CD4-positive, alpha-beta T cell treated with Interleukin-2 at 100 ng/mL for 4 hours (primary cell): ENCODE data around the gene CCDC51.

Experiments used
- DNase-seq: peaks from one replicate; pipeline ENCODE4 v3.0.0-alpha.2; 2020; ENCODE audit warnings: low spot score

CCDC51 gene

DNA sequence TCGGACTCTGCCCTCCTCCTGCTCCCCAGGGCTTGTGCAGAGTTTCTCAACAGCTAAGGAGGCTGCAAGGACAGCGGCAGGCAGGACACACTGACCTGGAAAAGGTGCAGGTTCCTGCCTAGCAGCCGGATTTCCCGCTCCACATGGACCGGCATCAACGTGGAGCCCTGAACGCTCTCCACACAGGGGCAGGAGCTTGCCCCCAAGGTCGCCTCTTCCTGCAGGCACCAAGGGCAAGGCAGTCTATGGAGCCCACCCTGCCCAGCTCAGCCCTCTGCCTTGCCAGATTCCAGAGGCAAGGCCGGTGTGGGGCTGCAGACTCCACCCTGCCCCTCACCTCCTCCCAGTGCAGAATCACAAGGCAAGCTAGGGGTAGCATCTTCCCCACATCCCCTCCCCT lies 20.8 kb downstream of the CCDC51 start:
- no peak for DNase-seq

DNA sequence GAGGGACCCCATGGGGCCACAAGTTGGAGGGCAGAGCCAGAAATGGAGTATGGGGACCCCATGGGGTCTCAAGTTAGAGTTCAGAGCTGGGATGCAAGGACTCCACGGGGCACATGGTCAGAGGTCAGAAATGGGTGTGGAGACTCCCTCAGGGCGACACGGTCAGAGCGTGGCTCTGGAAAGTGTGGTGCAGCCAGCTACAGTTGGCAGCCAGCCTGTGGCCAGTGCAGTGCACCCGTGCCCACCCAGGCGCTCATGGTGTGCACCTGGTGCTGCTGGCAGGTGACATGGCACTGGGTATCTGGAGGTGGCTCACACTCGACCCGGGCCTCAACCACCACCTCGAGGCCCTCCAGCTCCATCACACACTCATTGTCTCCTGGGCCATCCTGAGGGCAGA lies 21.3 kb downstream of the CCDC51 start:
- no peak for DNase-seq

DNA sequence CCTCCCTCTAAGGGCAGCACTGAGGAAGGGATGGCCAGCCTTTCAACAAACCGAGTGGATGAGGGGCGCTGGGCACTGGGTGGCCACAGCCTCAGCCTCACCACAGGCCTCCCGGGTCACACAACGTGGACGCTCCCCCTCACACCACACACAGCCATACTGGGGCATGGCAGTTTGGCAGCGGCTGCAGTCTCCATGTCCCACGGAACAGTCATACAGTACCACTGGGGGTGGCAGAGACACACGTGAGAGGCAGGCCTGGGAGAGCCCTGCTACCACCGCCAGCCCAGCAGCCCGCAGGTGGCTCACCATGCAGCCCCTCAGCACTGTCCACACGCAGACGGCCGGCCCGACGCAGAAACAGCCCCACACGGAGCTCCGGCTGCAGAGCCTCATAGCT lies 21.8 kb downstream of the CCDC51 start:
- DNase-seq, result no peak

DNA sequence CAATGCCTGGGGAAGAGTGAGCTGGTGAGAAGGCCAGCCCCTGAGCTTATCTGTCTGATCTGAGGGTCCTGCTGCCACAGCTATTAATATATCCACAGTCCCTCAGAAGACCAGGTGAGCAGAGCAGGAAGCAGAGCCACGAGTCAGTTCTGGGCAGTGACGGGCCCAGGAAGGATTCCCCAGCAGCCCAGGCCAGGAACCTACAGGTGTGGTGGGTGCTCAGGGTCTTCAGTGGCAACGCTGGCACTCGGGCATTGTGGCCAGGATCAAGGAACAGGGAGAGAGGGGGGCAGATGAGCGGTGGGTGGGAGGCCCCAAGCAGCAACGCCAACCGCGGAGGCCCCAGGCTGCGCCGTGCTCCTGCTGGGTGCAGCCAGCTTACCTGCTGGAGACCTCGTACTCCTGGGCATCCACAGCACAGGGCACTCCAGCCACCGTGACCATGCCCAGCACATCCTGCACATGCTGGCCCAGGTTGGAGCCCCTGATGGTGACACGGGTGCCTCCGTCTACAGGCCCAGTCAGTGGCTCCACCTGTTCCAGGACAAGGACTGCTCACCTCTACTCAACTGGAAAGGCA lies 22.3 kb downstream of the CCDC51 start:
- no peak for DNase-seq

DNA sequence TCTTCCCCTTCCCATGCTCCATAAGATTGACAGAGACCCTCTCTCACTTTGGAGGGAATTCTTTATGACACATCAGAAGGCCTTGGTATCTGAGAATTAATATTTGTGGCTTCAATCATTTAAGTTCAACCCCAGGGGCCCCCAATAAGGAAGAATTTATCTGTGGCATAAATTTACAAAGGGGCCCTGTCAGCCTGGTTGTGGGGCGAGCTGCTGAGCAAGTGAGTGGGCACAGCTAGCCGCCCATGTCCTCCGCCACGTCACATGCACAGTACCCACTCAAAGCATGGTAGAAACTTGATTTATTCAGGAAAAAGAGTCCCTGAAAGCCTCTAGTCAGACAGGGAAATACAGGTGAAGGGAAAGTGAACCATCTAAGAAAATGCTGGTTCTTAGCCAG lies 23.4 kb downstream of the CCDC51 start:
- no peak for DNase-seq

DNA sequence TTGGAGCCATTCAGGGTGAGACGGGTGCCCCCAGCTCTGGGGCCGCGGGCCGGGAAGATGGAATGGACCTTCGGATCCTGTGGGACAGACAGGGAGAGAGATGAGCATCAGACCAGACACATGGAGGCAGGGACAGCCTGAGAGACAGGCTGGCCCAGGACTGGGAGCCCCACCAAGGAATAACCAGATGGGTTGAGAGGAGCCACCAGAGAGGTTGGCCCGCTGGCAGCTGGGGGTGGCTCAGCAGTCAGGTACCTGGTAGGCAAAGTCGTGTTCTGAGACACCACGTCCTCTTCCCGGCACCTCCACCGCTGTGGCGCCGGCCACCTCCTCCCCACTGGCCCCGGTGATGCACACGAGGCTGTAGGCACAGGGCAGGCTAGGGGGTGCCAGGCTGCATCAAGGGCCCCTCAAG lies 23.8 kb downstream of the CCDC51 start:
- DNase-seq, result no peak

DNA sequence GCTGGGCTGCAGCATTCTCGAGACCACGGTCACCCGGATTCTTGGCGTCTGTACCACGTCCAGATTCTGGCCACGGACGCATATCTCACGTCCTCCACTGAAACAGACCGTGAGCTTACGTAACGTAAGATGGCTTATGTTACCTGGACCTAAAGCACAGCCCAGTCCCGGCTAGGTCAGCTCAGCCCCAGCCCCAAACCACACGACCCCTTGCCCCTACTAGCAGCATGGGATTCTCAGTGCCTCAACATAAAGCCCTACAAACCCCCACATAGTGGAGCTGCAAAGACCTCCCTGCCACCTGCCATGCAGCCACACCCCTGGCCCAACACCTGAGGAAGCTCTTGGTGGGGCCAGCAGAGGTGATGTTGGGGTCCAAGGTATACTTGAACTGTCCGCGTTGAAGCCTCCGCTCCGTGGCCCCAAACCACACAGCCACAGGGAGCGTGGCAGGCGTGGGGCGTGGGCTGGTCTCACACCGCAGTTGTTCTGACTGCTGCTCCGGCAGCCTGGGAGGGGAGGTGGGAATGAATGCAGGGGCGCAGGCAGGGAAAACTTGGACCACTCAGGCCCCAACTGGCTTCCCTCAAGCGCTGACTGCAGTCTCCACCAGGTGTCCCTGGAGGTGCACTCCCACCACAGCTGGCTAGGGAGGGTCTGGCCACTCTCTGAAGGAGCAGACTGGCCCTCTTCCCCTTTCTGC lies 24.5 kb downstream of the CCDC51 start:
- no peak for DNase-seq

DNA sequence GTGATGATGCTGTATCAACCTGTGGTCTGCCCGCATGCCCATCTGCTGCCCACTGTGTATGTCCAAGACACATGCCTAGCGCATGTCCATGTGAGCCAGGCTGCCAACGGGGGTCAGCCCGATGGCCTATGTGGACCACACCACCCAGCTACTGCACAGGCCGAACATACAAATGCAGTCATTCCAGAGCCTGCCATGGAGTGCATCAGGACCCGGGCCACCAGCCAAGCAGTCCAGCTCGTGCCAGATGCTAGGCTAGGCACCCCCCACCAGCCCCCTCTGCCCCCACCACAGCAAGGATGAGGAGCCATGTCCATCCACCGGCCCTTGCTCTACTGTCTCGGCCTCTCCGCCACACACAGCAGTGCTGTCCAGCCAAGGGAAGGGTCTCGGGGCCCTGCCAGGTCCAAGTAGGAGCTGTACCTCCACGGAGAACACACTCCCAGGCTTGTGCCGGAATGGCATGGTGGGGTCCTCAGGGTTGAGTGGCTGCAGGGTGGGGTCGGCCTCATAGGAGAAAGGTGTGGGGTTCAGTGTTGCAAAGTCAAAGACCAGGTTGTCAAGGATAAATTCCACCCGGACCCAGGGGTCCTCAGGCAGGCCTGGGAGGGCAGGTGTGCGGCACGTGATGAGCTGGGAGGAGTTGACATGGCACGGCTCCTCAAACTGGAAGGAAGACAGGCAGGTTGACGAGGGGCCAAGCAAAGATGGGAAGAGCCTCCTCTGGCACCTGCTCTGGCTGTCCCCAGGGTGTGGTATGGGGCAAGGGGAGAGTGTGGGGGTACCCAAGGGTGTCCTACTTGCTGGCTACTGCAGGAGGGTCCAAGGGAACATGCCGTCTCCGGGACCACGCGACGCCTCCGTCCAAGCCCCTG lies 25.3 kb downstream of the CCDC51 start:
- DNase-seq, result no peak

DNA sequence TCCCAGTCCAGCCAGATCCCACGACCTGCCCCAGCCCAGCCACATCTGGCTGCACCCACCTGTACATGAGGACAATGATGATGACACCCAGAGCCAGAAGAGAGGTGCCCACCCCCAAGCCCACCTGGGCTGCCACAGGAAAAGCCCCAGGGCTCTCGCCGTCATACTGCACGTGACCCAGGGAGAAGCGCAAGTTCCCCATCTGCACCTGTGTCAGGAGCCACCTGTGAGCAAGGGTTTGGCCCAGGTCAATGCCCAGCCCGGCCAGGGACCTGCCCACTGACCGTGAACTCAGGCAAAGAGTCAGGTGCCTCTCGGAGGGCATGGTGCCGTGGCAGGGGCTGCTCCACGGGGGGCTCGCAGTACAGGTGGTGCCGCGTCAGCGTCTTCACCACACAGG lies 26.3 kb downstream of the CCDC51 start:
- DNase-seq, result no peak

DNA sequence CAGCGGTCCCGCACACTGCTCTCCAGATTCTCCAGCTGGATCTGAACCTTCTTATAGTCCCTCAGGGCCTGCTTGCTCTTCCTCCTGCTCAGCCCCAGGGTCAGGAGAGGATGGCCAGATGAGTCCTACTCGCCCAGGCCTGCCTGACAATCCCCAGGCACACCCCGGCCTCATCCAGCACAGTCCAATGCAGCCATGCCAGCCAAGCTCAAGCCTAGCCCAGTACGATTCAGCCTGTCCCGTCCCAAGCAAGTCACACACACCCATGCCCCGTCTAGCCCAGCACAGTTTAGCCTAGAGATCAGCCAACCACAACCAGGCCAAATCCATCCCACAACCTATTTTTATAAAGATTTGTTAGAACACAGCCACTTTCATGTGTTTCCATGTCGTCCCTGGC lies 26.8 kb downstream of the CCDC51 start:
- DNase-seq, result no peak

DNA sequence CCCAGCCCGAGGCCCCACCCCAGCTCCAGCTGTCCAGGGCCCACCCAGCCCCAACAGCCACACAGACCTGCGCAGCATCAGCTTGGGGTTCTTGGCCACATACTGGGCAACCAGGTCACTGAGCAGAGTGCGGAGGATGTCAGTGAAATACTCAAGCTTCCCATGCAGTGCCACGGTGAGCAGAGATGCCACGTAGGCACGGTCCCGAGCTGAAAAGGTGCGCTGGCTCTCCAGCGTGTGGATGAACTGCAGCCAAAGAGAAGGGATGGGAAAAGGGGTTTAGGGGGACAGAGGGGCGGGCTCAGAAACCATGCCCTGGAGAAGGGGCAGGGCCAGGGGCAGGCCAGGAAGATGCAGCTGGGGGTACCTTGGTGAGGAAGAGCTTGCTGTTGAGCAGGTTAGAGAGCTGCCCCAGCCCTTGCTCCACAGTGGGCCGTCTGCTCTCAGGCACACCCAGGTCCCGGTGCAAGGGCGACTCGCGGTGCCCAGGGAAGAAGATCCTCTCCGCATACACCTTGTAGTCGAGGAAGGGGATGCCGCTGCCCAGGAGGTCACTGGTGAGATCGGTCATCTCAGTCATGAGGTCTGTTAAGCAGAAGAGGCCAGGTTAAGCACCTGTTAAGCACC lies 27.4 kb downstream of the CCDC51 start:
- DNase-seq, result no peak

DNA sequence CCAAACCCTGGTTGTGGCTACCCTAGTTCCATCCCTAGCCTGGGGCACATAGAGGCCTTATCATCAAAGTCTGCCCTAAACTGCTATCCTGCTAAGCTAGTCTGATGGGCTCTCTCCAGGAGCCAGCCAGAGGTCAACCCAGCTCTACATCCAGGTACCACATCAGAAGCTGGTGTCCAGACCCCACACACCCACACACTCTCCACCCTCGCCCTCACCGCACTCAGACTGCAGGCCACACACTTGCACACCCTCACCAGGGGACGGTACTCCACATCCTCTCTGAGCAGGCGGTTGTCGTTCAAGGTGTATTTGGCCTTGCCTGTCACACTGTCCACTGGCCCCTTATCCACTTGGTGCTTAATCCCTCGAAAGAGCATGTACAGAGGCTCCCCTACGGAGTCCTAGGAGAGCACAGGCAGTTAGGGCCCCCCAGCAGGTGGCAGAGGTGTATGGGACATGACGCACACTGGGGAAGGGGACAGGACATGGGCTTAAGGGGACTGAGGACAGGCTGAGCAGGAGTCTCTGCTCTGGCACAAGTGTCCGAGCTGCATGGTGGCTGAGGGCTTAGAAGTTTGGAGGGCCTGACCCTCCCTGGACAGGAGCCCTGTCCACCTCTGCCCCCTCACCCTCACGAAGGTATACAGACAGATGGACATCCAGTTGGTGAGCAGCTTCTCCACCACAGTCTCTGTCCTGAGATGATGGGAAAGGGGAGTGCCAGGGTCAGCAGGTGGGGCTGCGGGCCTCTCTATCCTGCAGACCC lies 28.1 kb downstream of the CCDC51 start:
- DNase-seq, result no peak

DNA sequence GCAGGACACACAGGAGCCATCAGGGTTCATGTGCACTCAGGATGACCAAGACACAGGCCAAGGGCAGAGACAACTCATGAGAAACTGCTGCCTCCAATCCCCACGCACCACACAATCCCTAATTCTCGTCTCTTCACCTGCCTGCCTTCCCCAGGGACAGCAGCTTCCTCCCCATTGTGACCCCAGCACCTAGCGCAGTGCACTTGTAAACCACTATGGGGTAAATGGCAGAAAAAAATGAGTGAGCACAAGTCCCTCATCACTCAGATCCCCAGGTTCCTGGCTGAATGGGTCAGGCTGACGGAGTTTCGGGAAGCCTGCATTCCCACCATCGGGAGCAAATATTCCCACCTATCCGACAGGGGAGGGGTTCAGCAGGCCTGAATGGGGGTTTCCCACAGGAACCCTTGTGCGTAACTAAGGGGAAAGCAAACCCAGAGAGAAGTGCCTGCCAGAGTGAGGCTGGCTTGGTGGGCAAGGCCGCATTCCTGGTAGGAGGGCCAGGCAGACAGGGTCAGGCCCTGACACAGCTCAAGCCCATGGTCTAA lies 28.8 kb downstream of the CCDC51 start:
- no peak for DNase-seq

DNA sequence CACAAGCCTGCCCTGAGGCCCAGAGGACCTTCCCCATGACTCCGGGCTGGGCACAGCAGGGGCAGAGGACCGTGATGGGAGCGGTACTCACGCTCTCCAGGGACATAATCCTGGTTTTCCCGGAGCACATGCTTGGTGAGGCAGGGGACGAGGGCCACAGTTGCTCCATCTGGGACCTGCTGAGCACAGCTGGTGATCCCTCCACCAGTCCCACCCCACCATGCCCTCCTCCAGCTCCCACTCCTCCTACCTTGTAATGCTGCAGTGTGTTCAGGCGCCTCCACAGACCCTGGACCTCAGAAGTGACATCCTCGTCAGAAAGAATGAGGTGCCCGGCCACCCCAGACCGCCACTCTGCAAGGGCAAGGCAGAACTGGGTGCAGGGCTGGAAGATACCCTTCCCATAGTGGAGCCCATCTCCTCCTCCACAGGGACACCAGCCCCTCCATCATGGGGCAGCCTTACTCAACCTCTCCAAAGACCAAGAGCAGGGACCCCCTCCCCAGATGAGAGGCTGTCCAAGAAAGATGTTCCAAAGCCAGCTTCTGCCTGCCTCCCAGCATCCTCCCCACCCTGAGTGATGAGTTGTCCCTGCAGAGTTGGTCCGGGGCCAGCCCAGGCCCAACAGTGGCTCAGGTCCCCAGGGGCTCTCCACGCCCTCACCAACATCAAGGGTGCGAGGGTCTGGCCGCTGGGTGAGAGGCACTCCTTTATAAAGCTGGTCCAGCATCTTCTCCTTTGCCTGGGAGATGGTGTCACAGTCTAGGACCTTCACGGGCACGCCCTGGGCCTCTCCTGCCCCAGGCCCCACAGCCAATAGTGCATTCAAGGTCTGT lies 29.5 kb downstream of the CCDC51 start:
- no peak for DNase-seq

DNA sequence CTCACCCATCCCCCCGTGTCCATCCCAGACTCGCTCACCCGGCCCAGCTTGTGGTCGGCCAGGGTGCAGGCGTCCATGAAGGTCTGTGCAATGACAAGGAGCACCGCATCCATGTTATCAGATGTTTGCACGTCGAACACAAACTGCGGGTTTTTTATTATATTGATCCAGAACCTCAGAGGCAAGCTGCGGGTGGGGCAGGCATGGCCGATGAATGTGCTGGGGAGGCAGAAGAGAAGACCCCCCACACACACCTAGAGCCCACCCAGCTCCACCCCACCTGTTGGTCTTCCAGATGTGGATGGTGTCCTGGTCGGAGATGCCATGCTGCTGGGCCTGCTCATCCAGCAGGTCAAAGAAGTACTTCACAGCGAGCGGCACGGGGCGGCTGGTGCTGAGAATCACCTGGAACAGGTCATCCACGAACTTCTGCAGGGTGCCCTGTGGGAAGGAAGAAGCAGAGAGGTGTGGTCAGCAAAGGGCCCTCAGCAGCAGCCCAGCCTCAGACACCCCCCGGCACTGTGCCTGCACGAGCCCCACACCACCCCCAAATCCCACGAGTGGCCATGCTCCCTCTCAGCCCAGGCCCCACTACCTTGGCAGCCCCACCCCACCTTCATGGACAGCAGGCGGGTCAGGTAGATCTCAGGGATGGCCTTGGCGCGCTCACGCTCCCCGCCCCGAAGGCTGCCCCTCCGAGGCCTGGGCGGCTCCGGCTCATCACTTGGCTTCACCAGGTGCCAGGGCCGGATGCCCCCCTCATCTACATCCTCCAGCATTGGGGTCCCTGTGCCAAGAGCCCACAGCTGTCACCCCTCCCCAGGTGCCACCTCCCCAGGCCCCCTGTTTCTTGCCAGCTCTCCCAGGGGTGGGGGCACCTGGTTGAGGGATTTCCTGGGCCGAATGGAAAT lies 30.4 kb downstream of the CCDC51 start:
- DNase-seq, result no peak

DNA sequence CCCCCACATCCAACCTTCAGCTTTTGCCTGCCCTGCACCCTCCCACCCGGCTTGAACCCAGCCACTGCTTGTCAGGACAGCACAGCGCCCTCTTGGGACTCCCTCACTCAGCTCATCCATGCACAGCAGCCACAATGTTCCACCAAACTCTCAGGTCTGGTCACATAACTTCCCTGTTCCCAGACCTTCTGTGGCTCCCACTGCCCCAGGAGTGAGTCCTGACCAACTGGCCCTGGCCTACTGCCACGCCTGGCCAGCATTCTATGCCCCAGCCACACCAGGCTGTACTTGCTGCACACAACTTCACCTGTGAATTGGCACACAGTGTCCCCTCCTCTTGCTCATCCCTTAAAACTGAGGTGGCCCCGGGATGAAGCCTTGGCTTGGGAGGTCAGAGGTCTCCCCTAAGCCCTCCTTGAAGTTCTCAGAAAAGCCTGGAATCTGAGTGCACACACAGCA lies 31.1 kb downstream of the CCDC51 start:
- no peak for DNase-seq

DNA sequence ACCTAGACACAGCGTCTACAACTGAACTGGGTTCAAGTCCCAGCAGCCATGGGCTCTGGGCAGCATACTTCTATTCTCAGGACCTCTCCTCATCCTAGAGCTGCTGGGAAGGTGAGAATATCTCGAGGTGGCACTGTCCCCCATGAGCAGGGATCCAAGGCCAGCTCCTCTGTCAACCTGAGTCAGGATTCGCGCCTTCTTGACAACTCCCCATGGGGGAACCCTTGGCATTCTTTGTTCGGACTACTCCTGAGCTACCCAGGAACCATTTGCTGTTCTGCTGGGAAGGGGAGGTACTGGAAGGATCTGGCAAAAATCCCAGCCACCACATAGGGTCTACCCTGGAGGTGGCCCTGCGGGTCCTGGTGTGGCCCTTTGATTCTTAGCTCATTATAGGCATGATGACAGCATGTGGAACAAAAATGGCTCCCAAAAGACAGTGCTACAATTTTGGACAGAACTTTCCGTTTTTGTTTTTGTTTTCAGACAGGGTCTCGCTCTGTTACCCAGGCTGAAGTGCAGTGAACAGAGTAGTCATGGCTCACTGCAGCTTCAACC lies 32.3 kb downstream of the CCDC51 start:
- no peak for DNase-seq

DNA sequence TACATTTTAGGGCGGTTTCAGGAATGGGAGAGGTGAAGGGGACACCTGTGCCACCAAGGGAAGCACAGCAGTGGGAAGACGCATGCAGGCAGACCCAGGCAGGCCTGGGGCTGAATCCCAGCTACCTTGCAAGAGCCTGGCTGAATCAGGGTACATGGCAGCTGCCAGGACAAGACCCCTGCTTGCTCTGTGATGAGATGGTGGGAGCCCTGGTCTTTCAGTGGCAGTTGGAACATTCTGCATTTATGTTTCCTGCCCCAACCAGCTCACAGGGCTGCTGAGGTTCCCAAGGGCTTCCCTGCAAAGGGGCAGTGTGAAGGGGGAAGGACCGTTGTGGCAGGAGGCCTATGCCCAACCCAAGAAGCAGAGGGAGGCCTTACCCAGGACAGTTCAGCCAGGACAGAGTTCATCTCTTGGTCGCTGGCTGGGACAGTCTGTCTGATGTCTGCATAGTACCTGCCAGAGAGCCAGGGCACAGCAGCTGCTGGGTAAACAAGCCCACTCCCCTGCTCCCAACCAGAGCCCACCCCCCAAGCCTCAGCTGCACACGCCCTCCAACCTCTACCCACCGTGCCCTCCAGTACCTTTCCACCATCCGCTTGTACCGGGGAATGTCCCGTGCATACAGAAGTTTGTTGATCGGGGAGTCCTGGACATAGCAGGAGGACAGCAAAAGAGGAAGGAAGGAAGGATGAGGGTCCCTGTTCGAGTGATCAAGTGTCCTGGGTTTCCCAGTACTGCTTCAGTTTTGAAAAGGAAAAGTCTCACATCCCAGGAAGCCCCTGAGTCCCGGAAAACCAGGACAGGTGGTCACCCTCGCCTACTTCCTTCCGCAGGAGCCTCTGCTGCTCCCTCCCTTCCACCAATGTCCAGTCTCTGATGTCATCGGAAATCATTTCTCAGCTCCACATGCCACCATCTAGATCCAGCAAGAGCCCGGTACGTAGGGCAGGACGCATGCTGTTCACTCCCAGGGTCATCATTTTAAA lies 33.2 kb downstream of the CCDC51 start:
- no peak for DNase-seq
